GM19035 (cell line): ENCODE data around the gene FGGY.
"Not testable (repeated sequence)": the region's sequence is repeated elsewhere in the genome, so short reads cannot be mapped to it uniquely, and the experiment has no call there.

Experiments used
- ATAC-seq: cut with Tn5 transposase; IDR thresholded peaks from one replicate; pipeline ENCODE4 v1.9.1; 2021; ENCODE audit not compliant: unreplicated experiment

The FGGY gene

DNA sequence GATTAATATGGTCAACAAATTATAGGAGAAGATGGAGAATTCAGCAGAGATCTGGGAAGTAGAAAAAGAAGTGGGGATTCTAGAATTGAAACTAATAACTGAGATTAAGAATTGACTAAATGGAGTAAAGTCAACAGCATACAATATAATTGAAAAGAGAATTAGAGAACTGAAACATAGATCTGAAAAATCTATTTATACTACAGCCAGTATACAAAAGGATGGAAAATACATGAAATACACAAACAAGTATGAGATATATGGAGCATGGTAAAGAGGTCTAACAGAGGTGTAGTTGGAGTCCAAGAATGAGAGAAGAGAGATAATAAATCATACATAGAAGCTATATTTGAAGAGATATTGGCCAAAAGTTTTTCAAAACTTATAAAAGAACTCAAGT is 235.2 kb downstream of the FGGY start:
- no peak for ATAC-seq

DNA sequence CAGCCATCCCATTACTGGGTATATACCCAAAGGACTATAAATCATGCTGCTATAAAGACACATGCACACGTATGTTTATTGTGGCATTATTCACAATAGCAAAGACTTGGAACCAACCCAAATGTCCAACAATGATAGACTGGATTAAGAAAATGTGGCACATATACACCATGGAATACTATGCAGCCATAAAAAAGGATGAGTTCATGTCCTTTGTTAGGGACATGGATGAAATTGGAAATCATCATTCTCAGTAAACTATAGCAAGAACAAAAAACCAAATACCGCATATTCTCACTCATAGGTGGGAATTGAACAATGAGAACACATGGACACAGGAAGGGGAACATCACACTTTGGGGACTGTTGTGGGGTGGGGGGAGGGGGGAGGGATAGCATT is 241.6 kb downstream of the FGGY start:
- not testable (repeated sequence) for ATAC-seq

GRCh38 chr1:59539961-59540681 is 243.2 kb downstream of the FGGY start:
- no peak for ATAC-seq

DNA sequence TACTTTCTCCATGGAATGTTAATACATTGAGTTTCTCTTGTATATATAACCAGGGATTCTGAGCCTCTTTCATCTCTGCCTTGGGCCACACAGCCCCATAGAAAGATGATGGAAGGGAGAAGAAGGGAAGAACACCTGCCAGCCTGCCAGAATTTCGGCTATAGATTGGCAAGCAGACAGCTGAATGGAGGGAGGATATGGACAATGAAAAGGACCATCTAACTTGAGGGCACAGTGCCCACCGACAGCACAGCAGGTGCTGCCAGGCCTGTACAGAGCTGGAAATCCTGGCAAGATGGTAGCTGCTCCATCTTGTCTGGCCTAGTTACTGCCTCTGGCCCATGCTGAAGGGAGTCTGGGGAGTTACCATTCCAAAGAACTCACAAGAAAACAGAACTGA is 244.3 kb downstream of the FGGY start:
- no peak for ATAC-seq

GRCh38 chr1:59541891-59542290 is 245.0 kb downstream of the FGGY start:
- no peak for ATAC-seq

DNA sequence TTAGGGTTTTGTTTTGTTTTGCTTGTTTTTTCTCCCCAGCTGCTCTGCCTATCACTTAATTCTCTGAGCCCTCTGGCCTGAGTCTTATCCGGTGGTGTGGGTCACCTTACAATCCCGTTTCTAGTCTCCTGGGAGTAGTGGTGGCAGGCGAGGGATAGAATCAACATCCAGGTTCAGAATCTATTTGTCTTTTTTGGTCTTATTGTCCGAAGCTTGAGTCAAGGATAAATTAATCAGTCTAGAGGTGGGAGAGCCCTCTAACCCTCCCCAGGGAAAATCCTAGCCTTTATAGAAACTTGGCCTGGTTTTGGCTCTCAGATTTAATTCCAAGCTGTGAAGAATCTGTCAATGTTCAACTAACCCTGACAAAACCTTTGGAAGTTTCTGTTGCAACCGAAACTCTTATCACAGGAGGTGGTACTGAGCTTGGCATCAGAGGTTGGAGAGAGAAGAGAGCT is 246.3 kb downstream of the FGGY start:
- ATAC-seq: no peak

DNA sequence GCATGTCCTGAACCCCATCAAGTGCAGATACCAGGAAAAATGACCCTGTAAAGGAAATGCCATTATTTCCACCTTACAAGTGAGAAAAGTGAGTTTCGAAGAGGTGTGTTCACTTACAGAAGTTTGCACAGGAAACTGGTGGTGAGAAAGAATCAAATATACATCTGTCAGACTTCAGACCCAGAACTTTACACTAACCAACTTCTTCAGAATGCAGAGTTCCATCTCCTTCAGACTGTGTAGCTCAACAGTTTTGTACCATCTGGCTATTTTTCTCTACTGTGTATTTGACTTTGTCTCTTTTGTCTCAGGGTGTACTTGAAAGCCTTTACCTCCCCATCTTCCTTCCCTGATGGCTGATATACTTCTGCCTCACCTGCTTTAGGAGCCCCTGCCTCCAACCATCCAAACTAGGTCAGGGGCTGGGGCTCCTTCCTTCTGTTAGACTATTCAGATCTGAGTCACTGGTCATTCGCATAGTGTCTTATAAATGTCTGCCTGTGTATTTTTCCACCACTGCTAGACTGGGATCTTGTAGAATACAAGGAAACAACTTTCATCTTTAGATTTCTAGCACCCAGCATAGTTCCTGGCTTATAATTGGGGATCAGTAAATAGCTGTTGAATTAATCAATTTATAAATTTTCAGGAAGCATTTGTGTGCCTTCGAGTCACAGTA is 247.9 kb downstream of the FGGY start:
- ATAC-seq: no peak

- ATAC-seq: no peak
These were observed 248.9 kb downstream of the FGGY start for GRCh38 chr1:59545830-59546229.

DNA sequence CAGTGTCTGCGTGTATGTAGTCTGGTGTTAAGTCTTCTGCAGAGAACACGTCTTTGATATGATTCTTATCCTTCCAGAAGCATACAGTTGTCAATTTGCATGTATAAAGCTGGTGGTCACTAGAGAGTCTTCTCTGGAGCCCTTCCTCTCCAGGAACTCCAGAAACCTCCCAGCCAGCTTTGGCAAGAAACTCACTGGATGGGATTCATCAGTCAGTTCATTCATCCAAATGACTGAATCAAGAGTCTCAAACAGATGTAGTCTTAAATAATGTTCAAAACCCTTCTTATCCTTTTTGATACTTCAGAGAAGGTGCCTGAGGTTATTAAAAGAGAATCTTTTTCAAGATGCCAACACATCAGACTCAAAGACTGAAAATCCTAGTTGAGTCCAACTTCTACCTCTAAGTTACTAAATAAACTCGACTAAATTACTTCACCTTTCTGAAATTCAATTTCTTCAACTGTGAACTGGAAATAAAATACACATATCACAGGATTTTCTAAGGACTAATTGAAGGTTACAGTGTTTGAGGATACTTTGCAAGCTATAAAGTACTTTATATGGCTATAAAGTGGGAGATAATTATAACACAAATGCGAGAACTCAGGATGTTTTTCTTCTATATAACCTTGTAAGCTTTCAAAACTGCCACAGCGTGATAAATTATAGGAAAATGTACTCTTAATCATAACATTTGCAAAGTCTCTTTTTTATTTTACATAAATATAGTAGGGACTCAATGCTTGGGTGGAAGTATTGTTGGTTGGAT is 252.4 kb downstream of the FGGY start:
- no peak for ATAC-seq

GRCh38 chr1:59549903-59550302 is 253.0 kb downstream of the FGGY start:
- no peak for ATAC-seq

DNA sequence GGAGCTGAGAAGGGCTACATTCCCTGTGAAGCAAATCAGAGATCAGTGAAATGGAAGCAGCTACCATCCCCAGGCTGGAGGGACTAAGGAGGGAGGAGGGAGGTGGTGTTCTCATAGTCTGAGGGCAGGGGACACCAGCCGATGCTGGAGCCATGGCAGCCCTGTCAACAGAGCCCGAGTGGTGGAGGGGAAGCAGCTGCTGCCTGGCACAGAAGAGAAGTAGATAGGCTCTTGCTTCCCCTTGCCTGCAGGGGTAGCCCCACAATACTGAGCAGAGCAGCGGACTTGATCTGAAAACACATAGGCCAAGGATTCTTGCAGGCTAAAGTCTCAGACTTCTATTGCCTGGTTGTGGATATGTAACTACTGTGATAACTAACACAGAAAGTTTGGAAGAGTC is 255.1 kb downstream of the FGGY start:
- ATAC-seq: no peak

DNA sequence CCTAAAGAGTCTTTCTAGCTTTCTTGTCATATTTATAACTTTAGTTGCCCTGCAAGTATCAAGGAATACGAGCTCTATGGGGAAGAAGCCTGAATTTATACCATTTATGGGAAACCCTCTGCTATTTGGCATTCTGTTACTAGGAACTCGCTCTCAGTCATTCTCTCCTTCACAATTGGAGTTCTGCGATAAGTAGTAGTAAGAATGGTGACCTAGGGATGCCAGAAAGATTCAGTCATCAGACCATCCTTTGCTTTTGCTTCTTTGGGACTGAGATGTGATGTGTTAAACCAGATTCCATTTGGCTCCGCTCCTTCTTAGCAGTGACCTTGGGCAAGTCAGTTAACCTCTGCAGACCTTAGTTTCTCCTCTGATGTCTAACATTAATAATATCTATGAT is 256.5 kb downstream of the FGGY start:
- no peak for ATAC-seq

GRCh38 chr1:59554011-59554663 is 257.2 kb downstream of the FGGY start:
- no peak for ATAC-seq

DNA sequence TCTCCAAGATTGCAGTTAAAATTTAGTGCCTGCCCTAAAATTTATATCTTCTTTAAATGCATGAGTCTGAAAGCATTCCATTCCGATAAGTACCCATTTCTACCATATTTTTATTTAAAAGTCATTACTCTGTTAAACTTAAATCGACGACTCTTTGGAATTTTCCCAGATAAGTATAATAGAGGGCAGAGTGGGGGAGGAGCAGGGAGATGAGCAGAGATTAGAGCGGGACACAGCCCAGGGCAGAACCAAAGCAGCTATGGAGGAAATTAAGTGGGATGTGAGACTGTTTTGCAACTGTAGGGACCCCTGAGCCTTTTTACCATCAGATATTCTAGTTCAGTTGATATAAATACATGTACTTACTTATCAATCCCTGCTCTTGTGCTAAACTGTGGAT is 257.9 kb downstream of the FGGY start:
- no peak for ATAC-seq

DNA sequence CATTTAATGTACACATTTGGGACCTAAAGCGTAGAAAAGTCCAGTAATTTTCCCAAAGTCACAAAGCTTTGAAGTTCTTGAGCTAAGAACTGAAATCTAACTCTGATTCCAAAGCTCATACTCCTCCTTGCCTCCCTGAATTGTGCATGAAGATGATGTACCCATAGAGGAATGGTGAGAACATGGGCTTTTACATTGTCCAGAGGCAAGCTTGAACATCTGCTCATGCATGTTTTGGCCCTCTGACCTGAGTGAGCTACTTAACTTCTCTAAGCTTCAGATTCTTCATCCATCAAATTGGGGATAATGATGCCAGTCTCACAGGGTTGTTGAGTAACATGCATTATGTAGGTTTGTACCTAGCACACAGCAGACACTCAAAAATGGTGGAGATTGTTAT is 259.5 kb downstream of the FGGY start:
- no peak for ATAC-seq

GRCh38 chr1:59556802-59557548 is 260.1 kb downstream of the FGGY start:
- ATAC-seq: no peak

- ATAC-seq: no peak
These were observed 260.6 kb downstream of the FGGY start for GRCh38 chr1:59557549-59557885.

- not testable (repeated sequence) for ATAC-seq
These were observed 261.7 kb downstream of the FGGY start for GRCh38 chr1:59558580-59558979.

DNA sequence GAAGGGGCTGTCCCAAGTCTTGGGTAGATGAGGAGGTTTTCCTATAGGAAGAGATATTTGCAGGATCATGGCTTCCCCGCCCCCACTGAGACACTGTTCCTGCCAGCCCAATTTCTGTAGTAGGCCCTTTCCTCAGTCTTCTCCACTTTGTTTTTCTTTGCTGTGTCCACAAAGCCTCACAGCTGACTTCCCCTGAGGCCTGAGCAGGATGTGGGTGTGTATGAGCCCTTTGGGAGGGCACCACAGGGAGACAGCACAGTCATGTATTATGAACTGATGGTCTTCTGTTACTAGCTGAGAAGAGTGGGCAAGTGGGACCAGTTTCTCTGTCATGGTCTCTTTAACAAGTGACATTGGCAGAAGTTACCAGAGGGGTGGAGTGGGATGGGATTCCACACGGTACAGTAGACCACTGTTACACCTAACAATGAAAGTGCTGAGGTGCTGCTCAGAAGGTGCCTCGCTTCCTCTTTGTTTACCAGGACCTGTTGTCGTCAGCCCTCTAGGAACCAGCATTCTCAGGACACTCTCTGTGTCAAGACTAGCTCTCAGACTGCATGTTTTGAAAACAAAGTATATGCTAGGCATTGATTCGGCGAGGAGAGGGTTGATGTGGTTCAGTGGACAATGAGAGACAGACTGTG is 264.0 kb downstream of the FGGY start:
- ATAC-seq: peak; percentile 75

GRCh38 chr1:59561796-59562195 is 264.9 kb downstream of the FGGY start:
- peak; percentile 29 for ATAC-seq
